IPS-15b (cell line): ENCODE results near the gene RAI1.
A peak's percentile ranks its signal among the peaks of the same experiment; 100 is the strongest.
"Not testable (repeated sequence)": the region's sequence is repeated elsewhere in the genome, so short reads cannot be mapped to it uniquely, and the experiment has no call there.

Experiments
- H3K27me3 ChIP-seq: one replicate; pipeline ENCODE4 v1.6.1; 2013; ENCODE audit warnings: low read length; ENCODE audit not compliant: control insufficient read depth, insufficient read depth
- H3K36me3 ChIP-seq: one replicate; pipeline ENCODE4 v1.6.1; 2013; ENCODE audit warnings: low read length; ENCODE audit not compliant: control insufficient read depth, insufficient read depth
- H3K4me1 ChIP-seq: one replicate; pipeline ENCODE4 v1.6.1; 2013; ENCODE audit warnings: mild to moderate bottlenecking, low read length; ENCODE audit not compliant: control insufficient read depth, insufficient read depth
- H3K4me3 ChIP-seq: one replicate; pipeline ENCODE4 v1.5.1; 2013; ENCODE audit warnings: low read depth, low read length
- H3K9ac ChIP-seq: one replicate; pipeline ENCODE4 v1.6.1; 2013; ENCODE audit warnings: low read depth, mild to moderate bottlenecking, low read length
- H3K9me3 ChIP-seq: one replicate; pipeline ENCODE4 v1.6.1; 2013; ENCODE audit warnings: mild to moderate bottlenecking, low read length; ENCODE audit not compliant: control insufficient read depth, insufficient read depth

Gene RAI1

GRCh38 chr17:17676752-17677151 is 4.5 kb upstream of the RAI1 start:
- Histone ChIP-seq H3K4me1 (peaks cover 5% of the 10 kb centered on the region), H3K9ac (no peak overlapping the region), H3K36me3 (no peaks in the 10 kb centered on the region), H3K4me3 (no peak overlapping the region), H3K9me3 (no peaks in the 10 kb centered on the region), H3K27me3 (peaks cover 81% of the 10 kb centered on the region)

GRCh38 chr17:17677299-17678040 is 3.8 kb upstream of the RAI1 start:
- Histone ChIP-seq H3K9me3 (no peaks in the 10 kb centered on the region), H3K9ac (no peak overlapping the region), H3K36me3 (no peaks in the 10 kb centered on the region), H3K4me1 (peaks cover 5% of the 10 kb centered on the region), H3K4me3 (no peak overlapping the region), H3K27me3 (peaks cover 84% of the 10 kb centered on the region)

GRCh38 chr17:17678063-17678699 is 3.1 kb upstream of the RAI1 start:
- H3K4me3 ChIP-seq, H3K36me3 ChIP-seq, H3K9me3 ChIP-seq, H3K4me1 ChIP-seq, H3K9ac ChIP-seq: not testable (repeated sequence)
- peaks cover 84% of the 10 kb centered on the region for H3K27me3 ChIP-seq

- peaks cover 5% of the 10 kb centered on the region for H3K4me1 ChIP-seq
- no peaks in the 10 kb centered on the region for H3K36me3 ChIP-seq
- no peak overlapping the region for H3K9ac ChIP-seq
- no peaks in the 10 kb centered on the region for H3K9me3 ChIP-seq
- peaks cover 84% of the 10 kb centered on the region for H3K27me3 ChIP-seq
- no peak overlapping the region for H3K4me3 ChIP-seq
These were observed 2.0 kb upstream of the RAI1 start for GRCh38 chr17:17679243-17679642.

GRCh38 chr17:17679748-17680147 is 1.5 kb upstream of the RAI1 start:
- peaks cover 5% of the 10 kb centered on the region for H3K4me1 ChIP-seq
- no peaks in the 10 kb centered on the region for H3K9me3 ChIP-seq
- peaks cover 84% of the 10 kb centered on the region for H3K27me3 ChIP-seq
- H3K9ac ChIP-seq: no peak overlapping the region
- H3K4me3 ChIP-seq: no peak overlapping the region
- no peaks in the 10 kb centered on the region for H3K36me3 ChIP-seq

- Histone ChIP-seq H3K4me3 (no peak overlapping the region), H3K27me3 (peaks cover 84% of the 10 kb centered on the region), H3K9ac (no peak overlapping the region), H3K4me1 (peaks cover 3% of the 10 kb centered on the region), H3K36me3 (no peaks in the 10 kb centered on the region), H3K9me3 (no peaks in the 10 kb centered on the region)
These were observed 626 bp upstream of the RAI1 start for GRCh38 chr17:17680477-17681186.

GRCh38 chr17:17681744-17682292 is 560 bp downstream of the RAI1 start:
- Histone ChIP-seq H3K4me1 (peaks cover 7% of the 10 kb centered on the region), H3K9ac (no peak overlapping the region), H3K4me3 (peak overlapping the region; percentile 21), H3K9me3 (no peaks in the 10 kb centered on the region), H3K36me3 (no peaks in the 10 kb centered on the region), H3K27me3 (peaks cover 90% of the 10 kb centered on the region)

GRCh38 chr17:17682293-17682736 is 1.1 kb downstream of the RAI1 start:
- Histone ChIP-seq H3K9ac (no peak overlapping the region), H3K4me3 (peak overlapping the region; percentile 56), H3K9me3 (no peaks in the 10 kb centered on the region), H3K27me3 (peaks cover 90% of the 10 kb centered on the region), H3K36me3 (no peaks in the 10 kb centered on the region), H3K4me1 (peaks cover 7% of the 10 kb centered on the region)

- Histone ChIP-seq H3K4me1 (peaks cover 7% of the 10 kb centered on the region), H3K36me3 (no peaks in the 10 kb centered on the region), H3K9ac (no peak overlapping the region), H3K9me3 (no peaks in the 10 kb centered on the region), H3K4me3 (peak overlapping the region; percentile 56), H3K27me3 (peaks cover 87% of the 10 kb centered on the region)
These were observed 1.8 kb downstream of the RAI1 start for GRCh38 chr17:17682737-17683680.

- H3K4me1 ChIP-seq: peaks cover 7% of the 10 kb centered on the region
- H3K36me3 ChIP-seq: no peaks in the 10 kb centered on the region
- H3K9ac ChIP-seq: no peak overlapping the region
- H3K9me3 ChIP-seq: no peaks in the 10 kb centered on the region
- peaks cover 83% of the 10 kb centered on the region for H3K27me3 ChIP-seq
- no peak overlapping the region for H3K4me3 ChIP-seq
These were observed 2.6 kb downstream of the RAI1 start for GRCh38 chr17:17683710-17684365.
